ENCODE data around the gene LDAH.

Gene LDAH

GRCh38 chr2:20638646-20639430 is 184.1 kb downstream of the LDAH start:
- Histone ChIP-seq H3K4me1 (ENCODE audit: control insufficient read depth in 1 of 2, insufficient read depth in 2 of 2, low read length in 2 of 2) (peaks cover 21 to 38% of the 10 kb centered on the region in 2 donors), H3K4me3 (ENCODE audit: low read depth in 1 of 2, low read length in 2 of 2) (no peak overlapping the region), H3K9me3 (ENCODE audit: control insufficient read depth in 1 of 2, low read length in 2 of 2) (no peaks in the 10 kb centered on the region), H3K36me3 (ENCODE audit: control insufficient read depth in 1 of 2, insufficient read depth in 2 of 2, low read length in 2 of 2) (peaks cover 29 to 33% of the 10 kb centered on the region in 2 donors), H3K27me3 (ENCODE audit: low read depth, low read length) (no peaks in the 10 kb centered on the region), H3K27ac (ENCODE audit: low read length) (peak overlapping the region; percentile 91)

GRCh38 chr2:20638014-20638413 is 184.9 kb downstream of the LDAH start:
- peaks cover 27 to 29% of the 10 kb centered on the region in 2 donors for H3K36me3 ChIP-seq (ENCODE audit: control insufficient read depth in 1 of 2, insufficient read depth in 2 of 2, low read length in 2 of 2)
- peak overlapping the region; percentile 86 for H3K27ac ChIP-seq (ENCODE audit: low read length)
- H3K4me1 ChIP-seq (ENCODE audit: control insufficient read depth in 1 of 2, insufficient read depth in 2 of 2, low read length in 2 of 2): peaks cover 22 to 40% of the 10 kb centered on the region in 2 donors

GRCh38 chr2:20637147-20637546 is 185.8 kb downstream of the LDAH start:
- Histone ChIP-seq H3K4me3 (ENCODE audit: low read depth in 1 of 2, low read length in 2 of 2) (no peak overlapping the region), H3K4me1 (ENCODE audit: control insufficient read depth in 1 of 2, insufficient read depth in 2 of 2, low read length in 2 of 2) (peaks cover 21 to 34% of the 10 kb centered on the region in 2 donors), H3K27ac (ENCODE audit: low read length) (peak overlapping the region; percentile 86), H3K9me3 (ENCODE audit: control insufficient read depth in 1 of 2, low read length in 2 of 2) (no peaks in the 10 kb centered on the region), H3K27me3 (ENCODE audit: low read depth, low read length) (no peaks in the 10 kb centered on the region), H3K36me3 (ENCODE audit: control insufficient read depth in 1 of 2, insufficient read depth in 2 of 2, low read length in 2 of 2) (peaks cover 25 to 30% of the 10 kb centered on the region in 2 donors)

More at GRCh38 chr2:20638014-20638413, 184.9 kb downstream of the LDAH start:
- H3K27me3 ChIP-seq (ENCODE audit: low read depth, low read length): no peaks in the 10 kb centered on the region
- no peaks in the 10 kb centered on the region for H3K9me3 ChIP-seq (ENCODE audit: control insufficient read depth in 1 of 2, low read length in 2 of 2)
- no peak overlapping the region for H3K4me3 ChIP-seq (ENCODE audit: low read depth in 1 of 2, low read length in 2 of 2)

GRCh38 chr2:20635675-20636584 is 187.0 kb downstream of the LDAH start:
- no peaks in the 10 kb centered on the region for H3K27me3 ChIP-seq (ENCODE audit: low read depth, low read length)
- H3K4me3 ChIP-seq (ENCODE audit: low read depth in 1 of 2, low read length in 2 of 2): no peak overlapping the region
- no peaks in the 10 kb centered on the region for H3K9me3 ChIP-seq (ENCODE audit: control insufficient read depth in 1 of 2, low read length in 2 of 2)
- peaks cover 25% of the 10 kb centered on the region in 2 donors for H3K36me3 ChIP-seq (ENCODE audit: control insufficient read depth in 1 of 2, insufficient read depth in 2 of 2, low read length in 2 of 2)
- H3K27ac ChIP-seq (ENCODE audit: low read length): peak overlapping the region; percentile 86
- peaks cover 17 to 28% of the 10 kb centered on the region in 2 donors for H3K4me1 ChIP-seq (ENCODE audit: control insufficient read depth in 1 of 2, insufficient read depth in 2 of 2, low read length in 2 of 2)

GRCh38 chr2:20635113-20635510 is 187.8 kb downstream of the LDAH start:
- Histone ChIP-seq H3K4me1 (ENCODE audit: control insufficient read depth in 1 of 2, insufficient read depth in 2 of 2, low read length in 2 of 2) (peaks cover 17 to 28% of the 10 kb centered on the region in 2 donors), H3K9me3 (ENCODE audit: control insufficient read depth in 1 of 2, low read length in 2 of 2) (no peaks in the 10 kb centered on the region), H3K27ac (ENCODE audit: low read length) (peak overlapping the region; percentile 74), H3K36me3 (ENCODE audit: control insufficient read depth in 1 of 2, insufficient read depth in 2 of 2, low read length in 2 of 2) (peaks cover 19 to 20% of the 10 kb centered on the region in 2 donors), H3K4me3 (ENCODE audit: low read depth in 1 of 2, low read length in 2 of 2) (no peak overlapping the region), H3K27me3 (ENCODE audit: low read depth, low read length) (no peaks in the 10 kb centered on the region)

- Histone ChIP-seq H3K4me1 (ENCODE audit: control insufficient read depth in 1 of 2, insufficient read depth in 2 of 2, low read length in 2 of 2) (peaks cover 17 to 33% of the 10 kb centered on the region in 2 donors), H3K27ac (ENCODE audit: low read length) (peak overlapping the region; percentile 74), H3K36me3 (ENCODE audit: control insufficient read depth in 1 of 2, insufficient read depth in 2 of 2, low read length in 2 of 2) (peaks cover 16 to 18% of the 10 kb centered on the region in 2 donors), H3K27me3 (ENCODE audit: low read depth, low read length) (no peaks in the 10 kb centered on the region), H3K9me3 (ENCODE audit: control insufficient read depth in 1 of 2, low read length in 2 of 2) (no peaks in the 10 kb centered on the region), H3K4me3 (ENCODE audit: low read depth in 1 of 2, low read length in 2 of 2) (no peak overlapping the region)
Measured at GRCh38 chr2:20634507-20635112, 188.3 kb downstream of the LDAH start.
